ENCODE results near the gene TMBIM6. TPM values are rescaled to one million over a fixed set of nuclear protein-coding genes. Genes with fewer than 3 reads are reported as not detected.
"Not testable (repeated sequence)": the region's sequence is repeated elsewhere in the genome, so short reads cannot be mapped to it uniquely, and the experiment has no call there.

Gene TMBIM6
- total and polyA plus RNA-seq, 5 experiments from 2014 or later = 380 to 1,126 (median 817) TPM

DNA sequence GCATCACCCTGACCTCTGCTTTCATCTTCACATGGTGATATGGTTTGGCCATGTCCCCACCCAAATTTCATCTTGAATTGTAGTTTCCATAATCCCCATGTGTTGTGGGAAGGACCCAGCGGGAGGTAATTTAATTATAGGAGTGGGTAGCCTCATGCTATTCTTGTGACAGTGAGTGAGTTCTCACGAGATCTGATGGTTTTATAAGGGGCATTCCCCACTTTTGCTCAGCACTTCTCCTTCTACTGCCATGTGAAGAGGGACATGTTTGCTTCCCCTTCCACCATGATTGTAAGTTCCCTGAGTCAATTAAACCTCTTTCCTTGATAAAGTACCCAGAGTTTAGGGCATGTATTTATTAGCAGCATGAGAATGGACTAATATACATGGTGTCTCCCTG lies 38.2 kb downstream of the TMBIM6 start:
- Mint-ChIP-seq H3K27me3 (peaks cover 8 to 35% (median 23%) of the 10 kb centered on the region in 5 donors), H3K9me3 (no peaks in the 10 kb centered on the region), H3K36me3 (no peaks in the 10 kb centered on the region), H3K4me3 (no peak overlapping the region), H3K27ac (no peak overlapping the region), H3K4me1 (peaks cover 10 to 23% (median 18%) of the 10 kb centered on the region in 4 donors)
- ATAC-seq (no peak), DNase-seq (no peak)
- POLR2A ChIA-PET = interaction anchor here (1.0 kb wide), 1 partner anchor 11 kb away, joined by 3 read pairs; no protein-coding TSS in a partner anchor

DNA sequence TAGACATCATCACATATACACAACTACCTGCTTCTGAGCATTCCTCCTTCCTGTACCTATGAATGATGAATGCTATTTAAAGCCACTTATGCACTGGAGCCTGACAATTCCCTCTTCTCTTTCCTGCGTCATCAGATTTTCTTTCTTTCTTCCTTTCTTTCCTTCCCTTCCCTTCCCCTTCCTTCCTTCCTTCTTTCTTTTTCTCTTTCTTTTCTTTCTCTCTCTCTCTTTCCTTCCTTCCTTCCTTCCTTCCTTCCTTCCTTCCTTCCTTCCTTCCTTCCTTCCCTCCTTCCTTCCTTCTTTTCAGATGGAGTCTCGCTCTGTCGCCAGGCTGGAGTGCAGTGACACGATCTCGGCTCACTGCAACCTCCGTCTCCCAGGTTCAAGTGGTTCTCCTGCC lies 39.6 kb downstream of the TMBIM6 start:
- H3K4me3 Mint-ChIP-seq, DNase-seq, H3K9me3 Mint-ChIP-seq, ATAC-seq, H3K36me3 Mint-ChIP-seq: not testable (repeated sequence)
- POLR2A ChIA-PET = interaction anchor here (0.7 to 1.0 kb wide), 2 partner anchors 13 to 20 kb away, joined by 3 to 5 read pairs; no protein-coding TSS in a partner anchor
- Mint-ChIP-seq H3K4me1 (peaks cover 10 to 23% (median 17%) of the 10 kb centered on the region in 4 donors), H3K27me3 (peaks cover 8 to 35% (median 23%) of the 10 kb centered on the region in 5 donors), H3K27ac (peak overlapping the region in 1 of 10 donors; percentile 41)

DNA sequence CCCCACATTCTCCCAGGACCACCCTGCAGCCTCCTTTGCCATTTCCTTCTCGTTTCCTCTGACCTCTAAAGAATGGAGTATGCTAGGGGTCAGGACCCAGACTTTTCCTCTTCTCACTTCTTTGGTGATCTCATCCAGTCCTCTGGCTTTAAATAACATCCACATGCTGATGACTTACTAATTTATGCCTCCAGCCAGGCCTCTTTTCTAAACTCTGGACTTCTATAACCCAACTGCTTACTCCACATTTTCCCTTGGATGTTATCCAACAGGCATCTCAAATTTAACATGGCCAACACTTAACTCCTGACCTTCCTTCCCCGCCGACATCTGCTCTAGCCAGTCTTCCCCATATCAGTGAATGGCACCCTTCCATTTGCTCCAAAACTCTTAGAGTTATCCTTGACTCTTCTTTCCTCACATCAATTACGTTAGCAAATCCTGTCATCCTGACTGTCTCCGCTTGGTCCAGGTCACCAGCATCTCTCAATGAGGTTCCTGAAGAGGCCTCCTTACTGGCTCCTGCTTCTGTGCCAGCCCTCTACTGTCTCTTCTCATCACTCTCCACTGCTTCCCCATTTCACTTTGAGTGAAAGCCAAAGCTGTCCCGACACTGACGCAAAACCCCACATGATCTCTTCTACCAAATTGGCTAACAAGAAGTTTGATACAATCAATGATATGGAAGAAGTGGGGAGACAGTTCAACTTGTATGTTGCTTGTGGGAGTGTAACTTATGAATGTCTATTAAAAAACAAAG lies 42.7 kb downstream of the TMBIM6 start:
- no peak overlapping the region for H3K4me3 Mint-ChIP-seq
- DNase-seq (no peak), ATAC-seq (no peak)
- H3K27me3 Mint-ChIP-seq = peaks cover 3 to 22% (median 14%) of the 10 kb centered on the region in 5 donors
- H3K36me3 Mint-ChIP-seq = peaks cover 0 to 4% (median 0%) of the 10 kb centered on the region in 3 donors
- peaks cover 0 to 9% (median 0%) of the 10 kb centered on the region in 9 donors for H3K9me3 Mint-ChIP-seq
- H3K27ac Mint-ChIP-seq = peak overlapping the region in 1 of 10 donors; percentile 11
- peaks cover 0 to 6% (median 0%) of the 10 kb centered on the region in 4 donors for H3K4me1 Mint-ChIP-seq
- POLR2A ChIA-PET = interaction anchor here (2.3 kb wide), 1 partner anchor 43 kb away, joined by 6 read pairs; the partner anchor contains the start of gene TMBIM6

DNA sequence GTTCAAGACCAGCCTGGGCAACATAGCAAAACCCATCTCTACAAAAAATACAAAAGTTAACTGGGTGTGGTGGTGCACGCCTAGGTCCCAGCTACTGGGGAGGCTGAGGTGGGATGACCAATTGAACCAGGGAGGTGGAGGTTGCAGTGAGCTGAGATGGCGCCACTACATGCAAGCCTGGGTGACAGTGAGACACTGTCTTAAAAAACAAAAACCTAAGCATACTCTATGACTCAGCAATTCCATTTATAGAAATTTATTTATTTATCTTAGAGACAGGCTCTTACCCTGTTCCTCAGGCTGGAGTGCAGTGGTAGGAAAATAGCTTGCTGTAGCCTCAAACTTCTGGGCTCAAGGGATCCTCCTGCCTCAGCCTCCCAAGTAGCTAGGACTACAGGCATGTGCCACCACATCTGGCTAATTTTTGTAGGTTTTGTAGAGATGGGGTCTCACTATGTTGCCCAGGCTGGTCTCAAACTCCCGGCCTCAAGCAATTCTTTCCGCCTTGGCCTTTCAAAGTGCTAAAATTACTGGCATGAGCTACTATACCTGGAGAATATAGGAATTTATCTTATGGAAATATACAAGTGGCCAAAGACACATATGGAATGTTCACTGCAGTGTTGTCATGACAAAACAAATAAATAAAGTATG lies 43.5 kb downstream of the TMBIM6 start:
- Mint-ChIP-seq H3K36me3 (peaks cover 0 to 4% (median 0%) of the 10 kb centered on the region in 3 donors), H3K9me3 (peaks cover 0 to 9% (median 0%) of the 10 kb centered on the region in 9 donors), H3K27ac (no peak overlapping the region), H3K4me1 (peaks cover 0 to 6% (median 0%) of the 10 kb centered on the region in 4 donors), H3K27me3 (peaks cover 1 to 16% (median 10%) of the 10 kb centered on the region in 5 donors), H3K4me3 (no peak overlapping the region)
- POLR2A ChIA-PET = interaction anchor here (2.3 kb wide), 1 partner anchor 43 kb away, joined by 6 read pairs; the partner anchor contains the start of gene TMBIM6
- DNase-seq (no peak), ATAC-seq (no peak)

DNA sequence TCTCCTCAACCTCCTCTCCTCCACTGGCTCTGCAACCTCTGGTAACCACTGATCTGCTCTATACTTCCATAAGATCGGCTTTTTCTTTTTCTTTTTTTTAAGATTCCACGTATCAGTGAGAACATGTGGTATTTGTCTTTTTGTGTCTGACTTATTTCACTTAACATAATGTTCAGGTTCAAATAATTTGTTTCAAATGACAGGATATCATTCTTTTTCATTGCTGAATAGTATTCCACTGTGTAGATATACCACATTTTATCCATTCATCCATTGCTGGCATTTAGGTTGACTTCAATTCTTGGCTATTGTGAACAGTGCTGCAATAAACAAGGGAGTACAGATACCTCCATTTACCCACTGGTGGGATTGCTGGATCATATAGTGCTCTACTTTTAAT lies 46.3 kb downstream of the TMBIM6 start:
- Mint-ChIP-seq H3K36me3 (peaks cover 0 to 5% (median 4%) of the 10 kb centered on the region in 3 donors), H3K4me3 (no peak overlapping the region), H3K4me1 (peaks cover 0 to 4% (median 0%) of the 10 kb centered on the region in 4 donors), H3K9me3 (peaks cover 0 to 9% (median 0%) of the 10 kb centered on the region in 9 donors), H3K27me3 (peaks cover 0 to 9% (median 1%) of the 10 kb centered on the region in 5 donors), H3K27ac (peak overlapping the region in 2 of 10 donors; percentile 12 to 19)
- POLR2A ChIA-PET = no interaction called here
- no peak for ATAC-seq
- DNase-seq = no peak

DNA sequence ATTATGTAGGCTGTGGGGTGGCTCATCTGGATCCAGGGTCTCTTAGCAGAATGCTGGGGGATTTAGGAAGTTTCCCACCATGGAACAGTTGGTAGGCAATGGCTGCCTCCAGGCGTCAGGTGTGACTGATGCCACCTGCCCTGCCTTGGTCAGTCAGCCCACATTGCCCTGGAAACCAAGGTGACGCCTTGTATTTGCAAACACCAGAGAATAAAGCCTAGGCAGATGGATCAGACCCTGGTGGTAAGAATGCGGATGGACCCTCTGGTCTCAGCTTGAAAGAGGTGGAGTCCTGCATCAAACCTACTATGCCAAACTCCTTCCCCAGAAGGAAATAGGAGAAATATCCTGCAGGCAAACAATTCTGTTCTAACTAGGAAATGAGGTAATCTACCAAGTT lies 48.6 kb downstream of the TMBIM6 start:
- no peak for DNase-seq
- POLR2A ChIA-PET = no interaction called here
- no peak for ATAC-seq
- Mint-ChIP-seq H3K27me3 (no peaks in the 10 kb centered on the region), H3K4me1 (no peaks in the 10 kb centered on the region), H3K27ac (peak overlapping the region in 5 of 10 donors; percentile 27 to 44 (median 41)), H3K36me3 (peaks cover 0 to 5% (median 4%) of the 10 kb centered on the region in 3 donors), H3K4me3 (no peak overlapping the region), H3K9me3 (peaks cover 0 to 9% (median 0%) of the 10 kb centered on the region in 9 donors)

DNA sequence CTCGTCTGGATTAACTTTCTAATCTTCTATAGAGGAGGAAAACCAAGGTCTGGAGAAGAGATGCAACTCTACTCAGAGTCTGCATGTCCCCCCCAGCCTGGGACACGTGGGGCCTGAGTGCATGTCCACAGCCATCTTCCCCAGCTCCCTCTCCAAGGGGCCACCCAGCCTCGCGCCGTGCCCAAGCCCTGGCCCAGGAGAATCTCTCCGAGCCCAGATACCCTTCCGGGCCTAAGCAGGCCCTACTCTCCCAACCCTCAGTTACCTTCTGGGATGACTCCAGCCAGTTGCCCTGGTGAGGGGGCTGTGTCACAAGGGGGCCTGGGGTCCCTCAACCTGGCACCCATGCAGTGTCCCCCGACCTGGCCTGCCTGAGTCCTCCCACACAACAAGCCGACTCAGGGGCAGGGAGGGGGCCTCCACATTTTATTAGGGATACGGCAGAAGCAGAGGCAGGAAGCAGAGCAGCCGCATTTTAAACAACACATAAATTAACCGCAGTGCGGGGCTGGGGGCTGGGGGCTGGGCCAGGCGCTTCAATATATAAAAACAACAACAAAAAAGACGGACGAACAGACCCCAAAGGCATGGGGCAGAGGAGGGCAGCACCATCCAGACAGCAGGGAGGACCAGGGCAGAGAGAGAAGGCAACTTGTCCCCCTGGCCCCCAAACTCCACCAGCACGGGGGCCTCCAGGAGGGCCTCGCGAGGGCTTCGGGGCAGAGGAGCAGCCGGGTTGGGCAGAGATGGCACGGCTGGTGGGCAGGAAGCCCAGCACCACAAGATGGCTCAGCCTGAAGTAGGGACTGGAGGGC lies 49.6 kb downstream of the TMBIM6 start:
- POLR2A ChIA-PET = no interaction called here
- H3K36me3 Mint-ChIP-seq = peaks cover 0 to 7% (median 4%) of the 10 kb centered on the region in 3 donors
- H3K9me3 Mint-ChIP-seq = peaks cover 0 to 9% (median 0%) of the 10 kb centered on the region in 9 donors
- H3K4me1 Mint-ChIP-seq = no peaks in the 10 kb centered on the region
- ATAC-seq = no peak
- no peaks in the 10 kb centered on the region for H3K27me3 Mint-ChIP-seq
- DNase-seq = no peak
- H3K27ac Mint-ChIP-seq = peak overlapping the region in 2 of 10 donors; percentile 27 to 75
- H3K4me3 Mint-ChIP-seq = no peak overlapping the region

DNA sequence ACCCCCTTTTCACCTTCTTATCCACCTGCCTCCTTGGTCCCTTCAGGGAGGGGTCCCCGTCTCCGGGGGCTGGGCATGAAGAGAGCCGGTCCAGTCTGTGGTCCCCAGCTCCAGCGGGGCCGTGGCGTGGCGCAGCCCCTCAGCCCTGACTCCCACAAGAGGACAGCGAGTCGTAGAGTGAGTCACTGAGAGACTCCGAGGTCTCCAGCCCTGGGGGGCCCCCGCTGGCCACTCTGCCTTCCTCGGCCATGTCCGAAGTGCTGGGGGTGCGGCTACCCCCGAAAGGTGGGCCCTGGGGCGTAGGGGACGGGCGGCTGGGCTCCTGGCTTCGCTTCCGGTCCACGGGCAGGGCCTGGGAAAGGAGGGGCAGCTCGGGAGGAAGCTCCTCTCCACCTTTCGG lies 50.3 kb downstream of the TMBIM6 start:
- peaks cover 0 to 11% (median 4%) of the 10 kb centered on the region in 3 donors for H3K36me3 Mint-ChIP-seq
- POLR2A ChIA-PET = interaction anchor here (0.6 kb wide), 1 partner anchor 491 kb away, joined by 3 read pairs; no protein-coding TSS in a partner anchor
- no peaks in the 10 kb centered on the region for H3K4me1 Mint-ChIP-seq
- peaks cover 0 to 9% (median 0%) of the 10 kb centered on the region in 9 donors for H3K9me3 Mint-ChIP-seq
- no peak overlapping the region for H3K27ac Mint-ChIP-seq
- no peak for ATAC-seq
- no peak for DNase-seq
- H3K4me3 Mint-ChIP-seq = no peak overlapping the region
- H3K27me3 Mint-ChIP-seq = no peaks in the 10 kb centered on the region

DNA sequence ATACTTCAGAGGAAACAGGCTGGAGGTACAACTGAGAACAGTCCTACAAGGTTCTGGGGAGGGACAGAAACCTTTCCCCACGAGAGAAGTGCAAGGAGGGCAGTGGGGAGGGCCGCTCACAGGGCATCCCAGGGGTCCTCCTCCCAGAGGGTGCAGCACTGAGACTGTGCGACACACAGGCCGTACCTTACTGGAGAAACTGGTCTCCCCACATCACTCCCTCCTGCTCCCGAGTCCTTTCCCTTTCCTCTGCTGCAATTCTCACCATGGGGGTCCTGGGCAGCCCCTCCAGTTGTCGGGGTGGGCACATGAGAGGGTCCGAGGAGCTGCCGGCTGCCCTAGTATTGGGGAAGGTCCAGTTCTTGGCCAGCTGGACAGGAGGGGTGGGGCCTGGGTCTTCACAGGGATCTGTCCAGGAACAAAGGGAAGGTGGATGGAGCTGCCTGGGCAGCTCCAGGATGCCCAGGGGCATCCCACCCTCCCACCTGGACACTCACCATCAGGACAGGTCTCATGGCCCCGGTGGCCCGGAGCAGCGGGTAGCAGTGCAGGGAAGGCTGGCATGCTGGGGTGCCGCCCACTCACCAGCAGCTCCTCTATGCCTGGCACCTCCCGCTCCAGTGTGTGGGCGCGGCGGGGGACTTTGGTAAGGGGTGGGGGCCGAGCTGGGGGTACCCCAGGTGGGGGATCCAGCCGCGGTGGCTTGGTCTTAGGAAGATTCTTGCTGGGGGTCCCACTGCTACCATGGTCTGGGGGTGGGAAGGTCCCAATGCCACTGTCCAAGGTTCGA lies 51.0 kb downstream of the TMBIM6 start:
- DNase-seq (no peak), ATAC-seq (no peak)
- Mint-ChIP-seq H3K4me3 (no peak overlapping the region), H3K9me3 (peaks cover 0 to 6% (median 0%) of the 10 kb centered on the region in 9 donors), H3K36me3 (peaks cover 0 to 15% (median 4%) of the 10 kb centered on the region in 3 donors), H3K27ac (no peak overlapping the region), H3K27me3 (no peaks in the 10 kb centered on the region), H3K4me1 (no peaks in the 10 kb centered on the region)
- POLR2A ChIA-PET = interaction anchor here (0.6 kb wide), 1 partner anchor 491 kb away, joined by 3 read pairs; no protein-coding TSS in a partner anchor

DNA sequence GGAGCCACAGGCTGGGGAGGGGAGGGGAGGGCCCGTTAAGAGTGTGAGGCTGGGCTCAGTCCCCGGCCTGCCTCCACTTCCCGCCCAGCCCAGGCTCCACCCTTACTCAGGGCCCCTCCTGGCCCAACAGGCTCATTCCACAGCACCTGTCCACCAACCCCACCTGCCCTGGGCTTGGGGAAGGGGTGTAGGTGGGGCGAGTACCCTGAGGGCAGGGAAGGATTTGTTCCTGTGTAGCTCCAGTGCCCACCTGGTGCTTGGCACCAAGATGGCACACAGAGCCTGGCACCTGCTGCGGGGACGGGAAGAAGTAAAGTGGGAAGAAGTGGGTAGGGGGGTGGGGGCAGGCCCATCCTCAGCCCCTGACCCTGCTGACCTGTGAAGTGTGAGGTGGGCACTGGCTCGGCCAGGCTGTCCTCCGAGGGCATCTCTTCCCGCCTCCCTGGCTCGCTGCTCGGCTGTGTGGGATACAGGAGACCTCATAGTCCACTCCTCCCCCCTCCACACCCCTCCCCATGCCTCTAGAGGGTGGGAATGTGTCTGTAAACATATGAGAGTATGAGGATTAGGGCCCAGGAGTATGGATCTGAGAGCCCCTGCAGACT lies 51.7 kb downstream of the TMBIM6 start:
- H3K4me1 Mint-ChIP-seq = no peaks in the 10 kb centered on the region
- peaks cover 0 to 17% (median 0%) of the 10 kb centered on the region in 3 donors for H3K36me3 Mint-ChIP-seq
- DNase-seq = no peak
- H3K27me3 Mint-ChIP-seq = no peaks in the 10 kb centered on the region
- no peak for ATAC-seq
- POLR2A ChIA-PET = no interaction called here
- H3K27ac Mint-ChIP-seq = no peak overlapping the region
- H3K4me3 Mint-ChIP-seq = no peak overlapping the region
- no peaks in the 10 kb centered on the region for H3K9me3 Mint-ChIP-seq

DNA sequence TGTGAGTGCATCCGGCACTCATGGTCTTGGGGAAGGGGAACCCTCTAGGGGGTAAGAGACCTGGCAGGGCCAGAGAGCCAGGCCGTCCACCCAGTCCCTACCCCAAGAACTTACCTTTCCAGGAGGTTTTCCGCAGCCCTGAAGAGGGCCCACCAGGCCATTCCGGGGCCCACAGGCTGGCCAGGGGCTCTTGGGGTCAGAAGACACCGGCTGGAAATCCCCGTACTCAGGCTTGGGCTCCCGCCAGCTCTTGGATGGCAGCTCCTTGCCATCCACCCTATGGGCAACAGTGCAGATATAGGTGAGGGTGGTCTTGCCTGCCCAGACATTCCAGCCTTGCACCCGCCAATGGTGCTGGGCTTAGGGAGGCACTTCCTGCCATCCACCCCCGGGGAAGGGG lies 52.3 kb downstream of the TMBIM6 start:
- Mint-ChIP-seq H3K27ac (no peak overlapping the region), H3K9me3 (no peaks in the 10 kb centered on the region), H3K4me1 (no peaks in the 10 kb centered on the region), H3K36me3 (peaks cover 0 to 17% (median 0%) of the 10 kb centered on the region in 3 donors), H3K27me3 (no peaks in the 10 kb centered on the region), H3K4me3 (no peak overlapping the region)
- ATAC-seq (no peak), DNase-seq (no peak)
- POLR2A ChIA-PET = no interaction called here
